ENCODE results near the gene SLX4.

Gene SLX4

DNA sequence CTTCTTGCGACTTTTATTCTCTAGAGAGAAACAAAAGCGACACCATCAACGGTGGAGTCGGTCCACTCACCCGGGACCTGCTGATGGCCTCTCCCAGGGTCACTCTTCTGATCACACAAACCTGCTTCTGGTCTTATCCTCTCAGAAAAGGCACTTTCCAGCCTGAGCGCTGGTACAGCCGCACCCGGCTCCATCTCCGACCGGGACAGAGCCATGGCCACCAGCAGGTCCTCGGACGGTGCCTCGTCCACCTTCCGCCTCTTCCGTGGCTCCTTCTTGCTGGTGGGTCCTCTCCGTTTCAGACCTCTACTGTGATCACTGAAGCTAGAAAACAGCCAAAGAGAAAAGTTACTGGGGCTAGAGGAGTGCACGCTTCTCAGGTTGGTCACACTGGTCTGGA lies 13.7 kb downstream of the SLX4 start:
- no peak for DNase-seq

GRCh38 chr16:3597226-3597625 lies 14.2 kb downstream of the SLX4 start:
- DNase-seq: no peak

DNA sequence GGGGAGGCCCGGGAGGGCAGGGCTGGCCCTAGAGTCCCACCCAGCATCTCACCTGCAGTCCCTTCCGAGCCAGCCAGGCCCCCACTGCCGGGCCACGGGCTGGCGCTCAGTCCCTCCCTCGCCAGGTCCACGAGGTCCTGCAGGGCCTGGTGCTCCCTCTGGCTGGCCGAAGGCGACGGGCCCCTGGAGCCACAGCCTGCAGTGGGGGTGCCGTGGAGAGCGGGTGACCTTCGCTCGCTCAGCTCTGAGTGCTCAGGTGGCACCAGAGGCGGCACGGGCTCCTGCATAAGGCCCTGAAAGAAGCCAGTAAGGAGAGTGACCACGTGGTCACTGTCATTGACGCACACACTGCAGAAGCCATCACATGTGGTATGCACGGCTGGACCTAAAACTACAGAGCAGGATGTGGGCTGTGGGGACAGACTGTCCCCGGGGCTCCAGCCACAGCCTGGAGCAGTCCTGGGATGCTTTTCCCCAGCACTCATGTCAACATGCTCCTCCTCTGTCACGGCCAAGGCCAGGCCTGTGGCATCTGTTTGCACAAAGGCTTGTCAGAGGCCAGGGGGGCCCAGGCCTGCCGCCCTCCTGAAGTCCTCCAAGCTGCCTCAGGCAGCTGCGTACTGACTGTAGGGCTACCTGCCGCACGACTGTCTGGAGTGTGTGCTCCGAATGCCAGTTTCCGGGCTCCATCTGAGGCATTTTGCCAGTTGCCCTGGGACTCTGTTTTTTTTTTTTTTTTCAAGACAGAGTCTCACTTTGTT lies 15.1 kb downstream of the SLX4 start:
- no peak for DNase-seq

GRCh38 chr16:3595521-3596021 lies 15.8 kb downstream of the SLX4 start:
- no peak for DNase-seq

GRCh38 chr16:3595110-3595486 lies 16.3 kb downstream of the SLX4 start:
- DNase-seq: no peak

GRCh38 chr16:3594316-3595109 lies 16.9 kb downstream of the SLX4 start:
- no peak for DNase-seq

DNA sequence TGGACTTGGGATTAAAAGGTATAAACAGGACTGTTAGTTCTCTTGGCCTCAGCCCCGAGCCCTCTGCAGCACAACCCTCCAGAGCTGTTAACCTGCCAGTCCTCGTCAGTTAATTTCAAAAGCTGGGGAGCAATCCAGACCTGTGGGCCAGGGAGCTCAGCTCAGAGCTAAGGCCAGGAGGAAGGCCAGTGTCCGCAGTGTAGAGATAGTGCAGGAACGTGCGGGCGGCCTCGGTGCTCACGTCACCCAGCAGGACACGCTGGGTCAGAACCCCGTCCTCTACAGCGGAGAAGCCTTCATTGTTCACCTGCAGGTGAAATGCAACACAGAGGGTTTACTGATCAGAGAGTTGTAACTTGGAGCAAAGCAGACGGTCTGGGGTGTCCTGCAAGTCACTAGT lies 18.8 kb downstream of the SLX4 start:
- no peak for DNase-seq

DNA sequence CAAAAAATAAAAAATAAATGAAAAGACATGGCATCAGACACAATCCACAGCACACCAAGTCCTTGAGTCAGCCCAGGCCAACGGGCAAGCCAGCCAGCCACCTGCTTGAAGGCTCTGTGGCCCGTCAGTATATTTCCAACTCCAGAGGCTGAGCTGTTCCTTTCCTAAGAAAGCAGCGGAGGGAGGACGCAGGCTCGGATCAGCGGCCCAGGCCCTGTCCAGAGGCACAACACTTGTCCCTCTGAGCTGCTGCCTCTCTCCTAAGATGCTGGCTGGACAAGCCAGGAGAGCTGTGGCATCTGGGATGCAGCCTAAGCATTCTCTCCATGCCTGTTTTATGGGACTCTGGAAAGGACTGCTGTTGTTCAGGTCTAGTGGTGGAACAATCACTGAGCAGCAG lies 19.4 kb downstream of the SLX4 start:
- no peak for DNase-seq

GRCh38 chr16:3591436-3591803 lies 20.0 kb downstream of the SLX4 start:
- no peak for DNase-seq

GRCh38 chr16:3590736-3591435 lies 20.5 kb downstream of the SLX4 start:
- no peak for DNase-seq

GRCh38 chr16:3589991-3590701 lies 21.3 kb downstream of the SLX4 start:
- DNase-seq: no peak

GRCh38 chr16:3589441-3589921 lies 21.9 kb downstream of the SLX4 start:
- no peak for DNase-seq

DNA sequence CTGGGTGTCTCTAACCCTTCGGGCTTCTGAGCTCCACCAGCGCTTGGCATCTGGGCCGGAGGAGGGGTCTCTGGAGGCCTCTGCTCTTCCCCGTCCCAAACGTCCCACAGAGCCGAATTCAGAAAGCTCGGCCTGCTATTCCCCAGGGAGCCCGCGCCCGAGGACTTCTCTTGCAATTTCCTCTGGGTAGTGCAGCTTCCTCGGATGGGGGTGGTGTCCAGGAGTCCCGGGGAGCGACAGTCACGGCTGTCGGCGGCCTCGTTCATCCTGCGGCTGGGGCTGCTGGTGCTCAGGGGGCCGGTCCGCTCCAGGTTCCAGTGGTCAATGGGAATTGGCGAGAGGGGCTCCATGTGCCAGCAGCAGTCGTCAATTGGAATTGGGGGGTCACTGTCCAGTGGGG lies 22.4 kb downstream of the SLX4 start:
- no peak for DNase-seq

- DNase-seq: no peak
These were observed 23.8 kb downstream of the SLX4 start for GRCh38 chr16:3587547-3588110.

GRCh38 chr16:3584412-3584811 lies 27.0 kb downstream of the SLX4 start:
- DNase-seq: no peak

DNA sequence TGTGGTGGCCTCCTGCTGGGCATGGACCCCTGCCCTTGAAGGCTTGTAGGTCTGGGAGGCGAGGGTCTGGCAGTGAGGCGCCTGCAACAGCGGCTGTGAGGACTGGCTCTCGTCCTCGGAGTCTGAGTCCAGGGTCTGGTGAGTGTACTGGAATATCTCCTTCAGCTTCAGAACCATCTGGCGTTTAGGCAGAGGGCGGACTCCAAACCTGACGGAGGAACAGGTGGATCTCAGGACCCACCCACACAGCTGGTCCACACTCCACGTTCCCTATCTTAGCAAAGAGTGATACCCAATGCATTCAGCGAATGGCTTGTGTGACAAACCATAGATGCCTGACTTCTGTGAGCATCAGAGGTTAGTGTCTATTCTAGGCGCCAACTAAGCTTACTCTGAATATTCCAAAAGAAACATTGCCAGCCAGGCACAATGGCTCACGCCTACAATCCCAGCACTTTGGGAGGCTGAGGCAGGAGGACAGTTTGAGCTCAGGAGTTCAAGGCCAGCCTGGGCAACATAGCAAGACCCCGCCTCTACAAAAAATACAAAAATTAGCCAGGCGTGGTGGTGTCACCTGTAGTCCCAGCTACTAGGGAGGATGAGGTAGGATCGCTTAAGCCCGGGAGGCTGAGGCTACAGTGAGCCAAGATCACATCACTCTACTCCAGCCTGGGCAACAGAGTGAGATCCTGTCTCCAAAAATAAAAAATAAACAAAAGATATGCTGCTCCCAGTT lies 27.9 kb downstream of the SLX4 start:
- DNase-seq: no peak

- no peak for DNase-seq
These were observed 28.9 kb downstream of the SLX4 start for GRCh38 chr16:3582276-3583165.

- no peak for DNase-seq
These were observed 30.0 kb downstream of the SLX4 start for GRCh38 chr16:3581392-3581791.

DNA sequence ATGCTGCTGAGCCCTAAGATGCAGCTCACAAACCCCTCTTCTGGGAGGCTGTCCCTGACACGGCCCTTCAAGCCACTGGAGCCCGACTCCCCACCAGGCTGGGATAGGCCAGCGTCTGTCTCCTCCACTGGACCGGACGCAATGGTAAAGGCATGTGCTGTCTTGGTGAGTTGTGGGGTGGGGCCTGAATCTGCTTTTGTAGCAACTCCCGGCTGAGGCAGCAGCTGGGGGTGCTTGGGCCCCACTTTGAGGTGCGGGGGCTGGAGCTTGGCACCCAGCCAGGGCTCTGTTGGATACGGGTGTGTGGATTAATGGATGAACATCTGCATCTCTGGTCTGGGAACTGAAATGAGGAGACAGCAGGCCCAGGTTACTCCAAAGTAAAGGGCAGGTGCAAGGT lies 30.7 kb downstream of the SLX4 start:
- no peak for DNase-seq

- no peak for DNase-seq
These were observed 31.2 kb downstream of the SLX4 start for GRCh38 chr16:3580251-3580651.

DNA sequence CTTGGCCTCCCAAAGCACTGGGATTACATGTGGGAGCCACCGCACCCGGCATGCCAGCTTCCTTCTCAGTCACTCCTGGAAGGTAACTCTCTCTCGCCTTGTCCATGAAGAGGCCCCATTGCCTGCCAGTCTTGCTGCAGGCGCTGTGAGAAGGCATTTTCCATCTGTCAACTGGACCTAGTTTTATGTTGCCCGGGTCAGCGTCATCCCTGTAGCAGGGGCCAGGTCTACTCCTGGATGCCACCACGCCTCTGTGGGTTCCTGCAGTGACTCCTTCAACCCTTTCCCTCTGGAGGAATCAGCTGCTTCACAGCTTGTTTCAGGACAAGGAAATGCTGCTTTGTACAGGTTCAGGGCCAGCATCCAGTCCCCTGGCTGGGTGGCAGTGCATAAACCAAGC lies 31.6 kb downstream of the SLX4 start:
- DNase-seq: no peak
